GM18505 (cell line): ENCODE data around the gene HOXD3.

Experiments used
- ATAC-seq: cut with Tn5 transposase; IDR thresholded peaks from one replicate; pipeline ENCODE4 v1.9.1; 2021; ENCODE audit not compliant: unreplicated experiment
- POLR2A ChIP-seq: IDR thresholded peaks from 4 replicates; pipeline ENCODE4 v1.6.1; 2011; ENCODE audit warnings: borderline replicate concordance; ENCODE audit not compliant: insufficient read depth, insufficient read length; ENCODE audit errors: extremely low read depth

Gene HOXD3

DNA sequence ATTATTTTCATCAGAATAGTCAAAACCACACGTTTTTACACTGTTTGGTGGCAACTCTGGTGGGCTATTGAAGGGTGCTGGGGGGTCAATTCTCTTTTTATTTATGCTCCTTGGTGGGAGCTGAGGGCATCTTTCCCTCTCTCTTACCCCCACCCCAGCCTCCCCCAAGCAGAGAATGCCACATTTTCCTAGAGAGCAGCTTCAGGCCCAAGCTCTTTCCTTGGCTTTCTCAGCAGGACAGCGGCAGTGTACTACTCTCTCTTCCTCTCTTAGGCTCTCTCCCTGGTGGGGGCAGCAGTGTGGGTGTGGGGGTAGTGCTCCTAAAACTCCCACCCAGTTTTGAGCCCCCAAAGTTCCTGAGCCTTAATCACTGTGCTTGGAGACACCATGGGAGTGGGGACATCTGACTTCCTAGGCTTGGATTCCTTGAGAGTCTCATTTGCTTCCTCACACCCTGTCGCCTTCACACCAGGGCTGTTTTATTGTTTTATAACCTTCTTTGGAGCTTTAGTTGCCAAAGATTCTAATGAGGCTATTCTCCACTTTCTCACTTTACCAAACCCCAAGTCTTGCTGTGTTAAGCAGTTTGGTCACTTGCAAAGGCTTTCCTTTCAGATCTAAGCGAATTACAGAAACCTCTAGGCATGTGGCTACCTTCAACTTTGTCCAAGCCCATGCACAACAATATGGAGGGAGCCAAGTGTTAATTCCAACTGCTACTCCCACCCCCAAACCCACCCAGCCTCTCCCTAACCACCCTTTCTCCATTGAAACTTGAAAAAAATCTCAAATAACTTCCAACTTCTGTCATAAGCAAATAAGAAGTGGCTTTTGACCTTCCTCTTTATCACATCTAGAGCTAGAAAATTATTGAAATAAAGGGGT, 11.8 kb upstream of the HOXD3 start:
- no peak for ATAC-seq
- no peak for TF ChIP-seq POLR2A

DNA sequence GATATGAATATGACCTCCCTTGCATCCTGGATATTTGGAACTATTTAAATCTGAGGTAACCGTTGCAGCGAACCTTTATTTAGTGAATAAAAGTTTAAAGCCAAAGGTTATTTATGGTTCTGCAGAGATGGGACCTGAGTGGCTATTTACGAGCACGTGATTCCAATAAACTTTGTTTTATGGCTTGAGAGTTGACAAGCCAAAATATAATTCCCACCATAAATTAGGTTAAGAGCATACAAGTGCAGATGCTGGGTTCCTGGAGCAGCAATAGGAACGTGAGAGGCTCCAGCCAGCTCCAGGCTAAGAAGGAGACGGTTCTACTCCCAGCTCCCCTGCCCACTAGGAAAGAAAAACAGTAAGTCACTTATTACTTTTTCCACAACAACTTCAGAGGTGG, 11.0 kb upstream of the HOXD3 start:
- ATAC-seq, result no peak
- no peak for TF ChIP-seq POLR2A

DNA sequence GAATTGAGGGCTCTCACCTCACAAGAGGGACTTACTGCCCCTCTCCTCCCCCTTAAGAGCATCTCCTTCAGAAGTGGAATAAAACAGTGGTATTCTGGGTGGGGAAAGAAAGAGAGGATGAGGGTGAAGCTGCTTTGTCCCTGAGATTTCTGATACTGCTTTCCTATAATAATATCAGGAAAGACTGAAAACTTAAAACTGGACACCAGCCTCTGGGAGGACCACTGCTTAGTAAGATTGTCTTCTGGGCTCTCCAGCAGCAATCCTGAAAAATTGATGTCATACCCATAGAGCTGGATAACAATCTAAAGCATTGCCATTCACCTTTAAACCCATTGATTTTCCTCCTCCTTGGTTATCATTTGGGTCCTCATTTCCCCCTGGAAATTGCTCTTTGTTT, 10.5 kb upstream of the HOXD3 start:
- ATAC-seq, result no peak
- TF ChIP-seq POLR2A, result no peak

DNA sequence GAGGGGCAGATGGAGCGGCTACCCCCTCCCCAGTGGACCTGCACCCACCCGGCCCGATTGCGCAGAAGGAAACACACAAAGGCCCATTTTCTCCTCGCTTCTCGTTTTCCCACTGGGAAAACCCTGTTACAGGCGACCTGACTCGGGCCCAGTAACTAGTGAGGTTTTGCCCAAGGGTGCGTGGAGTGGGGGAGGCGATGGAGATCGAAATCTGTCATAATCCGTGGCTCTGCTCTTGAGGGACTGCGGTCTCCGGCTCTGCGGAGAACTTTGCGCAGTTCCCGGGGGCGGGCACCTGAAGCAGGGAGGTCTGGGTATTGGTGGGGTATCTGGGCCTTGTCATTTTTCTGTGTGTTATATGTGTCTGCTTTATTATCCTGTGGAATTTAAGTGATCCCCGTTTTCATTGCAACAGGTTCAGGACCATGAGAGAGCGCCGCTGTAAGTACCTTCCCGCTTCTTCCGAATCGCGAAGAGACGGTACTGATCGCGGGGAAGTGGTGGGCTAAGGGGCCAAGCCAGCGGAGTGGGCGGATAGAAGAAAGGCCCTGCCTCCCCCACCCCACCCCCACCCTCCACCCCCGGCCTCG, 9.8 kb upstream of the HOXD3 start:
- no peak for ATAC-seq
- no peak for TF ChIP-seq POLR2A

DNA sequence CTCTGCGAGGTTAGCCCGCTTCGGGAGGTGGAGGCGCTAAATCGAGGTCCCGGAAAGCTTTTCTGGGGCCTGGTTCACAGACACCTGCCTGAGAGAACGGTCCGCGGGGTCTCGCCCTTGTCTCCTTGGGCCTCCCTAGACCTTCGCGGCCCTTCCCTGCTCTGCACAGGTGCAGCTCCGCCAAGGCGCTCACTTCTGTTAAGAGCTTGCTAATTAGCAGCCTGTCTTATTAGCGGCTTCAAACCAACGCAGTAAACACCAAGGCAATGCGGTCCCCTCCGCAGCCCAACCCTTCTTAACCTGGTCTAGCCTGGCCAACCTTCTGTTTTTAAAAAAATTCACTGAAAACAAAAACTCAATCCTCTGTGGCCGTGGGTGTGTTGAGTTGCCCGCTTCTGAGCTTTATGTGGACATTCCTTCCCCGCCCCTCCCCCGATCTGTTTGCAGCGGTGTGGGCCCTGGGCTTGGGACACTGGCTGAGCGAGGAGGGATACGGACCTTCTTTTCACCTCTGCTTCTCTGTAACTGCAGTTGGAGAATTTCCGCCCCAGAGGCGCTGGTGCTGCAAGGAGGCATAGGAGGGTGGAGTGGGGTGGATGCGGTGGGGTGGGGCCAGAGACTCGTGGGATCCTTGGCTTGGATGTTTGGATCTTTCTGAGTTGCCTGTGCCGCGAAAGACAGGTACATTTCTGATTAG, 9.2 kb upstream of the HOXD3 start:
- TF ChIP-seq POLR2A, result no peak
- ATAC-seq, result no peak

DNA sequence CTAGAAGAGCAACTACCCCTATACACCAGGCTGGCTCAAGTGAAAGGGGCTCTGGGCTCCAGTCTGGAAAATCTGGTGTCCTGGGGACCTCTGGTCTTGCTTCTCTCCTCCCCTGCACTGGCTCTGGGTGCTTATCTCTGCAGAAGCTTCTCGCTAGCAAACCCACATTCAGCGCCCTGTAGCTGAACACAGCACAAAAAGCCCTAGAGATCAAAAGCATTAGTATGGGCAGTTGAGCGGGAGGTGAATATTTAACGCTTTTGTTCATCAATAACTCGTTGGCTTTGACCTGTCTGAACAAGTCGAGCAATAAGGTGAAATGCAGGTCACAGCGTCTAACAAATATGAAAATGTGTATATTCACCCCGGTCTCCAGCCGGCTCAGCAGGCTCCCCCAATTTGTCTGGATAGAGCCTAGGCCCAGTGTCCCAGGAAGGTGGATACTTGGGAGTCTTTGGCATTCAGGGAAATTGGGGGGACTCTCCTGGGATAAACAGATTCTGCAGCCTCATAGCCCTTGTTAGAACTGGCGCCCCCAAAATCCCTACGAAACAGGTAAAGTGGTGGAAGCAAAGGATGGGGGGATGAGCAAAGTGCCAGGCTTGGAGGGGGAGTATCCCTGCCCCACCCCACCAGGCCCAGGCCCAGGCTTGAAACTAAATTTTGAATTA, 8.2 kb upstream of the HOXD3 start:
- no peak for TF ChIP-seq POLR2A
- no peak for ATAC-seq

DNA sequence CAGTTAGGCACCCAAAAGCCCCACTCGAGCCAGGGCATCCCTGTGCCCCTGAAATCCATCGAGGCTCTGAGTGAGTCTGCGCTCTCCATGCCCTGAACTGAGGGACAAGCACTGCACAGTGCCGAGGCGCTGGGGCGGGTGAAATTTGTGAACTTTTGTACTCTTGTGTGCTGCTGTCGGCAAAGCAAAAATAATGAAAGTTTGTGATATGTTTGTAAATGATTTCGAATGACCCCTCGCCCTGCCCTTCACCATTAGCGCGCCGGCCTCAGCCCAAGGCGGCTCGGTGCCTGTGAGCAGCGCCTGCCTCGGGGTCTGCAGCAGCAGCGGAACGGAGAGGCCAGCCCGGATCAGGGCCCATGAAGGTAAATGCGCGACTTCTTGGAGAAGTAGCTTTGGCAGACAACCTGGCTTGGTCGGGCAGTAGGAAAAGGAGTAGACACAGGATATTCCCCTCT, 7.6 kb upstream of the HOXD3 start:
- no peak for ATAC-seq
- no peak for TF ChIP-seq POLR2A

DNA sequence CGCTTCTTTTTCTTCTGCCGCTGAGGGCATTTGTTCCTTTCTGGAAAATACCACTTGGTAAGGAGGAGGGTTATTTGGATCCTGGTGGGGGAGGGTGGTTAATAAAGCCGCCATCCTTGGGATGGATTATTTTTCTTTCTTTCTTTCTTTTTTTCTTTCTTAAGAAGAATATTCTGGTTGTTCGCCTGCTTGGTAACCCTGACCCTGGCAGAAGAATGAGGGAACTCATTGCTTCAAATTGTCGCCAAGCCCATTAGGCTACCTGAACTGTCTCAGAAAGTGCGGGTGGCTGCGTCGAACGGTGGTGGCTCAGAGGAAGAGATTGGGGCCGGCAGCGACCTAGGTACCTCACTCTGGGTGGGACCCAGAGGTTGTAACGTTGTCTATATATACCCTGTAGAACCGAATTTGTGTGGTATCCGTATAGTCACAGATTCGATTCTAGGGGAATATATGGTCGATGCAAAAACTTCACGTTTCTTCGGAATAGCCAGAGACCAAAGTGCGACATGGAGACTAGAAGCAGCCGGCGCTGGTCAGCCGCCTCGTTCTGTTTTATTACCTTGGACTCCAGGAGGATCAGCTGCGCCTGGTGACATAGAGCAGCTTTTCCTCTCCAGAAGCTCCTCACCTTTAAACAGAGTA, 7.0 kb upstream of the HOXD3 start:
- no peak for TF ChIP-seq POLR2A
- ATAC-seq, result no peak

DNA sequence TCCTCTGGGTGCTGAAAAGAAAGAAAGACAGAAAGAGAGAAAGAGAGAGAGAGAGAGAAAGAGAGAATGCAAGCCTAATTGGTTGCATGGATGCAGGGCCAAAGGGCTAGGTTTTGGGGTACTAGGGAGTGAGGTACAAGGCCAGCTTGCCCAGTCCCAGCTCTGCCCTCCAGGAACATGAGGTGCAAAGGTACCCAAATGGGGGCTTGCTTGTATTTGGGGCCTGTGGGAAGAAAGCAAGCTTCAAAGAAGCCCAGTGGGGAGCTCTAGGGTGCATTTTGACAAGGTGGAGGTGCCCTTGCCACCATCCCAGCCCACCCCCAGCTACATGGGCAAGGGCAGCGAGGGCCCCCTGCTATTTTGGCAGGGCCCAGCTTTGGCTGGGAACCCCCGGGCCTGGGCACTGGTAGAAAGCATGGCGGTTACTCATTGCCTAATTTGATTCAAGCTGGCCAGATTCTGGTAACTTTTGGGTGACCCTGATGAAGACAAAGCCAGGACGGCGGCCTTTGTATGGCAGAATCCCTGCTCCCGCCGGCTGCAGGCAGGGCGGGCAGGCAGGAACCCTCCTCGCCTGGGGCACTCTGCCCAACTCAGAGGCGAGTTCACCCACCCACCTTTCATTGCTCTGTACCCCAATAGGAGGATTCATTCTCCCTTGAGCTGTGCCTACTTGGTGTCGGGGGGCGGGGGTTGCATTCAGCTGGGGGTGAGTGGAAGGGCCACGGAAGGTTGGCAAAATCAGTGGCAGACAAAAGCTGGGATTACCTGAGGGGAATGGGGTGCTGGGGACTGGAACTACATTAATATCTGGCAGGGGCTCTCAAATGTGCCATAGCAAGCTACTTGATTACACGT, 6.3 kb upstream of the HOXD3 start:
- no peak for TF ChIP-seq POLR2A
- ATAC-seq, result no peak

DNA sequence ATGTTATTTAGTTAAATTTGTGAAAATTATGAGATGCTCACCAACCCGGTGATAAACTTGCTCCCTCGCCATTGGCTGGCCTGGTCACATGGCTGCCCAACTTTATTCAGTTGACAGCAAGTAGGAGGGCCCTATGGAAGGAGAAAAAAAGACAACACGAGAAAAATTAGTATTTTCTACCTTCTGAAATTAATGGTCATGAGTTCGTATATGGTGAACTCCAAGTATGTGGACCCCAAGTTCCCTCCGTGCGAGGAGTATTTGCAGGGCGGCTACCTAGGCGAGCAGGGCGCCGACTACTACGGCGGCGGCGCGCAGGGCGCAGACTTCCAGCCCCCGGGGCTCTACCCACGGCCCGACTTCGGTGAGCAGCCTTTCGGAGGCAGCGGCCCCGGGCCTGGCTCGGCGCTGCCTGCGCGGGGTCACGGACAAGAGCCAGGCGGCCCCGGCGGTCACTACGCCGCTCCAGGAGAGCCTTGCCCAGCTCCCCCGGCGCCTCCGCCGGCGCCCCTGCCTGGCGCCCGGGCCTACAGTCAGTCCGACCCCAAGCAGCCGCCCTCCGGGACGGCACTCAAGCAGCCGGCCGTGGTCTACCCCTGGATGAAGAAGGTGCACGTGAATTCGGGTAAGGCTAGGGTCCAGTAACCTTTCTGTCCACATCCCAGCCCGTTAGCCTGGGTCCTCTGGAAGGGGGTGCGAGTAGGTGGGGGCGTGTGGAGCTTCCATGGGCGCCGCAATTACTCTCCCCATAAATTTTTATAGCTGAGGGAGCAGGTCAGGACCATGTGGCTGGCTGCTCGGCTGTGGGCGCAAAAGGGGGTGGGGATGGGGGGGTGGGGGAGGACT, 5.4 kb upstream of the HOXD3 start, which contains the start of gene HOXD4:
Gene HOXD4, plus strand, starts transcription at position 109 of the 846 bp plus-strand sequence. Its CDS starts 84 bp downstream, at position 193.
- no peak for TF ChIP-seq POLR2A
- no peak for ATAC-seq
